NCI-H1092 treated with DMSO at 0.1 percent for 48 hours (cell line): ENCODE data around the gene PCBP1.
A peak's percentile ranks its signal among the peaks of the same experiment; 100 is the strongest.
"Not testable (repeated sequence)": the region's sequence is repeated elsewhere in the genome, so short reads cannot be mapped to it uniquely, and the experiment has no call there.

Experiments used
- DNase-seq: peaks from one replicate; lab custom pipeline; 2025; lab: John Stamatoyannopoulos, UW

Gene PCBP1

DNA sequence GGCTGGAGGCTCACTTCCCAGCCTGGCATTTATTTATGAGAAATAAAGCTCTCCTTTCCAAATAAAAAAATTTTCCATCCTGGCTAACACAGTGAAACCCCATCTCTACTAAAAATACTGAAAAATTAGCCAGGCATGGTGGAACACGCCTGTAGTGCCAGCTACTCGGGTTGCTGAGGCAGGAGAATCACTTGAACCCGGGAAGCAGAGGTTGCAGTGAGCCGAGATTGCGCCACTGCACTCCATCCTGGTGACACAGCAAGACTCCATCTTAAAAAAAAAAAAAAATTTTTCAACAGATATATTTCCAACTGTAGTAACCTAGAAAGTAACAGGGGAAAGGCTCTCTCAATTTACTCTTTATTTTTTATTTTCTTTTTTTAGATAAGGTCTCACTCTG, 6.1 kb upstream of the PCBP1 start:
- DNase-seq = no peak

GRCh38 chr2:70083344-70084156, 3.7 kb upstream of the PCBP1 start:
- no peak for DNase-seq

- peak; percentile 48 for DNase-seq
Observed at GRCh38 chr2:70084973-70085710, 2.1 kb upstream of the PCBP1 start.

- peak; percentile 47 for DNase-seq
Observed at GRCh38 chr2:70085711-70086277, 1.5 kb upstream of the PCBP1 start.

DNA sequence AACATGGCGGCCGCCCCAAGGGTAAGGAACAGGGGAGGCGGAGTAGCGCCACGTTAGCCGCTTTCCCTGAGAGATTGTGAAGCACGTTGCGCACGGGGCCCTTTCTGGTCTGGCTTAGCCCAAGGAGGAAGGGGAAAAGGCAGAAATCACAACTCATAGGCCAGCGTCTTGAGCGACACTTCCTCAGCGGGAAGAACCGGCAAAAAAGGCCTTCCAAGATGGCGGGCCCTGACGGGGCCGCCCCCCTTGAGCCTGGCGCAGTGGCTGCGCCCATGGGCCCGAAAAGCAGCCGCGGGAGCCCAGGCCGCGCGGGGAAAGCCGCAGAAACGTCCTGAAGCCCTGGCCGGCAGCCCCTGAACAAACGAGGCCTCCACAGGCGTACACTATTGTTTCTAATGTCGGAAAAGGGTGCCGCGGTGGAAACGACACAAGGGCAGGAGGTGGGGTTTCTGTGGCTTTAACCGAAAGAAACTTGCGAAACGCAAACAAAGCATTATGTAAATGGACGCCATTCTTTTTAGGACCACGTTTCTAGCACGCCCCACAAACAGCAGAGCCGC, 919 bp upstream of the PCBP1 start:
- peak; percentile 84 for DNase-seq

GRCh38 chr2:70087702-70088597, 673 bp downstream of the PCBP1 start:
- DNase-seq = peak; percentile 48

DNA sequence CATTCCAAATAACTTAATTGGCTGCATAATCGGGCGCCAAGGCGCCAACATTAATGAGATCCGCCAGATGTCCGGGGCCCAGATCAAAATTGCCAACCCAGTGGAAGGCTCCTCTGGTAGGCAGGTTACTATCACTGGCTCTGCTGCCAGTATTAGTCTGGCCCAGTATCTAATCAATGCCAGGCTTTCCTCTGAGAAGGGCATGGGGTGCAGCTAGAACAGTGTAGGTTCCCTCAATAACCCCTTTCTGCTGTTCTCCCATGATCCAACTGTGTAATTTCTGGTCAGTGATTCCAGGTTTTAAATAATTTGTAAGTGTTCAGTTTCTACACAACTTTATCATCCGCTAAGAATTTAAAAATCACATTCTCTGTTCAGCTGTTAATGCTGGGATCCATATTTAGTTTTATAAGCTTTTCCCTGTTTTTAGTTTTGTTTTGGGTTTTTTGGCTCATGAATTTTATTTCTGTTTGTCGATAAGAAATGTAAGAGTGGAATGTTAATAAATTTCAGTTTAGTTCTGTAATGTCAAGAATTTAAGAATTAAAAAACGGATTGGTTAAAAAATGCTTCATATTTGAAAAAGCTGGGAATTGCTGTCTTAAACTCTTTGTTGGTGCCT, 1.4 kb downstream of the PCBP1 start:
- no peak for DNase-seq

DNA sequence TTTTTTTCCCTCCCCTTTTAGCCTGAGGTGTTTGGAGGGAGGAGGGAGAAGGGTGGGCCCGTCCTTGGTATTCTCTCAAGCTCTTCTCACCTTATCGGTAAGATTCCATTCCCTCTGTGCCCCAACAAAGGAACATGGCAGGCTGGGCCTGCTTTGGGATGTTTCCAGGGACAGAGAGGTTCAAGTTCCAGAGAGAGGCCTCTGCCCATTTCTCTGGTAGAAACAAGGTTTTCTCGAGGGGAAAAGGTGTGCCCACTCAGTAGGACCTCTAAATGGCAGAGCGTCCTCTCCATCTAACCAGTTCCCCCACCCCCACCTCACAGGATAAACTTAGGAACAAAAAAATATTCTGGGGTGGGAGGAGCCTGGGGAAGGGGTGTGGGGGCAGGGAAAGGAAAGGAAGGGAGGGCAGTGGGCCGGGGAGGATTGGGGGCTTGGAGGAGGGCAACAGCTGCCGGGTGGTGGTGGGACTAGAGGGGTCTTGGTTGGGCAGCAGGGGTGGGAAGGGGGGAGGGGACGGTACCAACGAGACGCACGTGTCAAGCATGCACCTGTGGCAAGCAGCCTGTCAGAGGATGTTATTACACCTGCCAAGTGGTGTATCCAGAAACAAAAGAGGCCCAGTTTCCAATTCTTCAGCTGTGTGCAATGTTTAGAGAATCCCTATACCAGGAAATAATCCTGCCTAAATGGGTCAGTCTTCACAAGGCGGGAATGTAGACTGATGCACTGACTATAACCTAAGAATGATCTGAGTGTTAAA, 2.1 kb downstream of the PCBP1 start:
- peak; percentile 5 for DNase-seq

GRCh38 chr2:70089983-70090525, 2.8 kb downstream of the PCBP1 start:
- DNase-seq = no peak

- DNase-seq = no peak
Observed at GRCh38 chr2:70090706-70091334, 3.5 kb downstream of the PCBP1 start.

GRCh38 chr2:70091364-70091763, 4.1 kb downstream of the PCBP1 start:
- no peak for DNase-seq

DNA sequence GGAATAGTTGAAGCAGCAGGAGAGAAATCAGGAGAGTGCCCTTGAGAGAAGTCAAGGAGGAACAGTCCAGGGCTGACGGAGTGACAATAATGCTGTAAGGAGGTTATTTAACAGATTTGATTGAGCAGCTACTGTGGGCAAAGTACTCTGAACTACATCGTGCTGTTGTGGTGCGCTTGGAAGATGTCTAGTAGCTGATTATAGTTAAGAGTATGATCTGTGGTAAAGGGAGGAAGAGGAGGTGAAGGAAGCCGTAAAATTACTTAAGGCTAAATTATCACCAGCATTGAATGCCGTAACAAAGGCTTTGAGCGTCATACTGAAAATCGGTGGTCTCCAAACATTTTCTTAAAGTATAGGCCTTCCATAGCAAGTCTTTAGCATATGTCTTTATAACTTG, 4.5 kb downstream of the PCBP1 start:
- no peak for DNase-seq

DNA sequence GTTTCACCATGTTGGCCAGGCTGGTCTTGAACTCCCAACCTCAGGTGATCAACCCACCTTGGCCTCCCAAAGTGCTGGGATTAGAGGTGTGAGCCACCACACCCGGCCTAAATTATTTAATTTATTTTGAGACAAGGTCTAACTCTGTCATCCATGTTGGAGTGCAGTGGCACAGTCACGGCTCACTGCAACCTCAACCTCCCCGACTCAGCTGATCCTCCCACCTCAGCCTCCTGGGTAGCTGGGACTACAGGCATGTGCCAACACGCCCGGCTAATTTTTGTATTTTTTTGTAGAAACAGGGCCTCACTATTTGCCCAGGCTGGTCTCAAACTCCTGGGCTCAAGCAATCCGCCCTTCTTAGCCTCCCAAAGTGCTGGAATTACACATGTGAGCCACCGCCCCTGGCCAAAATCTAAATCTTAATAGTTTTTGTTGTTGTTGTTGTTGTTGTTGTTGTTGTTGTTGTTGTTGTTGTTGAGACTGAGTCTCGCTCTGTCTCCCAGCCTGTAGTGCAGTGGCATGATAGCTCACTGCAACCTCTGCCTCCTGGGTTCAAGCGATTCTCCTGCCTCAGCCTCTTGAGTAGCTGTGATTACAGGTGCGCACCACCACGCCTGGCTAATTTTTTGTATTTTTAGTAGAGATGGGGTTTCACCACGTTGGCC, 5.4 kb downstream of the PCBP1 start:
- DNase-seq = not testable (repeated sequence)

GRCh38 chr2:70094171-70094977, 7.1 kb downstream of the PCBP1 start:
- DNase-seq = no peak

DNA sequence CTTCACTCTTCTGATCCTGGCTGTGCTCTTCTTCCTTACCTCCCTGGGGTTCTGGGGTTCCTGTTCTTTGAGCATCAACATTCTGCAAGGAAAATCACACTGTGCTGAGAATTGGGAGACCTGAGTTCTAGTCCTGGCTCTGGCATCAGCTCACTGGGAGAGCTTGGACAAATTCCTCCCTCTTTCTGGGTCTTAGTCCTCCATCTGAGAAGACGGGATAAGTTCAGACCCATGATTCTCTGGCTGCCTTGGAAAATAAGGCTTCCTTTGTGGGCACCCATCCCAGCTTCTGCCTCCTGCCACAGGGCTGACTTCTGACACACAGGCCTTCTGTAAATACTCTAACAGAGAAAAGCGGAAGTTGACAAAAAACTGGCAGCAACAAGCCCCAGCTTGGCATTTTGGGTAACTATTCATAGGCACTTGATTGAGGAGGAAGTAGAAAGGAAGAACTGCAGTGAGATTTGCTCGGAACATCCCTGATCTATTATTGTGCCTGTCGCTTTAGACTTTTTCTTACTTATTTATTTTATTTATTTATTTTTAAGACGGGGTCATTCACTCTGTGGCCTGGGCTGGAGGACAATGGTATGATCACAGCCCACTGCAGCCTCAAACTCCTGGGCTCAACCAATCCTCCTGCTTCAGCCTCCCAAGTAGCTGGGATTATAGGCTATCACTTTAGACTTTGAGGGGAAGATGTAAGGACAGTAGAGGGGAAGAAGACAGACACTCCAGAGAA, 7.9 kb downstream of the PCBP1 start:
- no peak for DNase-seq

DNA sequence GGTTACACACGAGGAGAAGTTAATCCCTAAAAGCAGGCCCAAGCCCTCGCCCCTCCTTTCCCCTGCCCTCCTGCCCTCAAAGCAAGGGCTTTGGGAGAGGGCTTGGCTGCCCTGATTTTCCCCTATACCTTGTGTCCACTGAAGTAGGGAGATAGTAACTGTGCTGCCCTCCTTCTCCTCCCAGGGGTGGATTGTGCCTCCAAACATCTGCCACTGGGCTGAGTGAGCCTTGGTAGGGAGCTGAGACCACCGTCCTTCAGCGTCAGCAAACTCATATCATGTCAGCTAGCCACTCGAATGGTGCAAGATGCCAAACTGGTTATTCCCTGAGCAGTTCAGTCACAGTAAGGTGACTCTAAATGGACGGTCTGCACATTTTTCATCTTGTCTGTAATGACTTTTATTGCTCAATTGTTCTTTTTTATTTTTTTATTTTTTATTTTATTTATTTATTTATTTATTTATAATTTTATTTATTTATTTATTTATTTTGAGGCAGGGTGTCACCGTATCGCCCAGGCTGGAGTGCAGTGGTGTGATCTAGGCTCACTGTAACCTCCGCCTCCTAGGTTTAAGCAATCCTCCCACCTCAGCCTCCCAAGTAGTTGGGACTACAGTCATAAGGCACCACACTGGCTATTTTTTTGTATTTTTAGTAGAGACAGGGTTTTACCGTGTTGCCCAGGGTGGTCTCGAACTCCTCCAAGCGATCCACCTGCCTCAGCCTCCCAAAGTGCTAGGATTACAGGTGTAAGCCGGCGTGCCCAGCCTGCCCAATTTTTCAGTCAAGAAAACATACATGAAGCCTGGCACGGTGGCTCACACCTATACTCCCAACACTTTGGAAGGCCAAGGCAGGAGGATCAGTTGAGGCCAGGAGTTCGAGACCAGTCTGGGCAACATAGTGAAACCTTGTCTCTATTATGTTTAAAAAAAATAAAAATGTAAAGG, 8.7 kb downstream of the PCBP1 start:
- DNase-seq = no peak
